OCI-LY3 (cell line): Measurements from ENCODE around the gene STX2.
"Not testable (repeated sequence)": the region's sequence is repeated elsewhere in the genome, so short reads cannot be mapped to it uniquely, and the experiment has no call there.

ENCODE experiments used
- H2AFZ ChIP-seq: fragments of 200-600, 300-600 bp; shearing (Covaris generic); 2 replicates; pipeline ENCODE4 v1.6.0; 2014; ENCODE audit warnings: antibody characterized with exemption, low read depth, low read length
- H3K27ac ChIP-seq: fragments of 200-600, 300-600 bp; sonication (generic); 2 replicates; pipeline ENCODE4 v1.5.1; 2014; ENCODE audit warnings: mild to moderate bottlenecking, low read length, moderate library complexity, mixed read lengths
- H3K27me3 ChIP-seq: fragments of 200-600, 300-600 bp; sonication (generic); 2 replicates; pipeline ENCODE4 v1.6.1; 2014; ENCODE audit warnings: low read depth, low read length, mixed read lengths
- H3K36me3 ChIP-seq: fragments of 200-600, 300-600 bp; sonication (generic); replicated peaks from 2 replicates; pipeline ENCODE3; 2014; ENCODE audit warnings: low read depth, low read length, mixed read lengths
- H3K4me1 ChIP-seq: fragments of 300-600, 200-600 bp; sonication (generic); 2 replicates; pipeline ENCODE4 v1.6.1; 2014; ENCODE audit warnings: low read length, mixed read lengths
- H3K4me2 ChIP-seq: fragments of 200-600, 300-600 bp; sonication (generic); 2 replicates; pipeline ENCODE4 v1.6.1; 2014; ENCODE audit warnings: low read length, mixed read lengths
- H3K4me3 ChIP-seq: fragments of 300-600, 200-600 bp; sonication (generic); 2 replicates; pipeline ENCODE4 v1.5.1; 2014; ENCODE audit warnings: antibody characterized with exemption, mild to moderate bottlenecking, low read length, moderate library complexity
- H3K79me2 ChIP-seq: fragments of 300-600, 200-600 bp; shearing (Covaris generic); 2 replicates; pipeline ENCODE4 v1.6.1; 2014; ENCODE audit warnings: mild to moderate bottlenecking, low read length, mixed read lengths
- H3K9ac ChIP-seq: fragments of 300-600, 200-600 bp; shearing (Covaris generic); 2 replicates; pipeline ENCODE4 v1.6.0; 2014; ENCODE audit warnings: mild to moderate bottlenecking, low read length, moderate library complexity
- H3K9me3 ChIP-seq: fragments of 200-600, 300-600 bp; shearing (Covaris generic); 2 replicates; pipeline ENCODE4 v1.6.1; 2014; ENCODE audit warnings: low read length, mixed read lengths; ENCODE audit not compliant: insufficient read depth
- H4K20me1 ChIP-seq: fragments of 200-600, 300-600 bp; sonication (generic); 2 replicates; pipeline ENCODE4 v1.6.1; 2016; ENCODE audit warnings: low read length, mixed read lengths; ENCODE audit not compliant: insufficient read depth
- CTCF ChIP-seq: fragments of 200-600, 300-600 bp; sonication (generic); IDR thresholded peaks from 2 replicates; pipeline ENCODE4 v1.5.1; 2014; ENCODE audit warnings: antibody characterized with exemption, low read length, low read depth
- EZH2phosphoT487 ChIP-seq: fragments of 200-600 bp; shearing (Covaris generic); IDR thresholded peaks from 2 replicates; pipeline ENCODE4 v1.6.1; 2018; ENCODE audit warnings: antibody characterized with exemption, mixed run types, low read depth

The STX2 gene

GRCh38 chr12:130761537-130762318, 77.3 kb downstream of the STX2 start:
- H3K9ac ChIP-seq: peak overlapping the region; percentile 18; the same call in 1 of the 2 replicates
- H3K9me3 ChIP-seq: peaks cover 14% of the 10 kb centered on the region
- peak overlapping the region; percentile 77 for H3K4me3 ChIP-seq
- no peaks in the 10 kb centered on the region for H4K20me1 ChIP-seq
- no peaks in the 10 kb centered on the region for H3K27me3 ChIP-seq
- H3K79me2 ChIP-seq: no peaks in the 10 kb centered on the region
- H3K36me3 ChIP-seq: peaks cover 12% of the 10 kb centered on the region
- peak; percentile 69 for TF ChIP-seq CTCF
- no peak for TF ChIP-seq EZH2phosphoT487
- H3K27ac ChIP-seq: no peak overlapping the region
- peak overlapping the region; percentile 82 for H2AFZ ChIP-seq
- H3K4me2 ChIP-seq: peak overlapping the region; percentile 91
- H3K4me1 ChIP-seq: peaks cover 6% of the 10 kb centered on the region; the same call in 1 of the 2 replicates

- no peak overlapping the region for H3K27ac ChIP-seq
- no peaks in the 10 kb centered on the region for H3K27me3 ChIP-seq
- peak overlapping the region; percentile 47; the same call in 1 of the 2 replicates for H2AFZ ChIP-seq
- TF ChIP-seq CTCF: no peak
- no peak for TF ChIP-seq EZH2phosphoT487
- H3K4me1 ChIP-seq: peaks cover 13% of the 10 kb centered on the region
- no peak overlapping the region for H3K9ac ChIP-seq
- no peak overlapping the region for H3K4me2 ChIP-seq
- no peaks in the 10 kb centered on the region for H3K36me3 ChIP-seq
- no peaks in the 10 kb centered on the region for H4K20me1 ChIP-seq
- H3K79me2 ChIP-seq: no peaks in the 10 kb centered on the region
- H3K4me3 ChIP-seq: no peak overlapping the region
- no peaks in the 10 kb centered on the region for H3K9me3 ChIP-seq
These were observed 84.7 kb downstream of the STX2 start for GRCh38 chr12:130754234-130754901.

GRCh38 chr12:130752692-130753230, 86.3 kb downstream of the STX2 start:
- TF ChIP-seq EZH2phosphoT487 (no peak), CTCF (no peak)
- no peaks in the 10 kb centered on the region for H4K20me1 ChIP-seq
- no peaks in the 10 kb centered on the region for H3K79me2 ChIP-seq
- no peak overlapping the region for H3K9ac ChIP-seq
- no peaks in the 10 kb centered on the region for H3K9me3 ChIP-seq
- peaks cover 13% of the 10 kb centered on the region for H3K4me1 ChIP-seq
- H3K4me2 ChIP-seq: no peak overlapping the region
- no peak overlapping the region for H3K4me3 ChIP-seq
- no peaks in the 10 kb centered on the region for H3K36me3 ChIP-seq
- no peak overlapping the region for H3K27ac ChIP-seq
- H2AFZ ChIP-seq: no peak overlapping the region
- no peaks in the 10 kb centered on the region for H3K27me3 ChIP-seq

- not testable (repeated sequence) for H4K20me1 ChIP-seq, H3K27ac ChIP-seq, H3K9me3 ChIP-seq, H3K36me3 ChIP-seq, H3K4me3 ChIP-seq, H3K27me3 ChIP-seq, H2AFZ ChIP-seq, H3K9ac ChIP-seq, H3K79me2 ChIP-seq
- H3K4me1 ChIP-seq: peaks cover 13% of the 10 kb centered on the region
- H3K4me2 ChIP-seq: peak overlapping the region; percentile 4; the same call in 1 of the 2 replicates
These were observed 87.0 kb downstream of the STX2 start for GRCh38 chr12:130752037-130752436.
